Measurements from ENCODE around the gene NR3C2.

Gene NR3C2

GRCh38 chr4:148441986-148442831, at the start of gene NR3C2:
NR3C2 (minus strand) TSS chr4:148442414.
- DNase-seq (ENCODE audit: low read depth in 2 of 2): peak; percentile 92 to 94

GRCh38 chr4:148487181-148487580, 45.0 kb upstream of the NR3C2 start:
- DNase-seq (ENCODE audit: low read depth in 2 of 2): no peak

- no peak for DNase-seq (ENCODE audit: low read depth in 2 of 2)
Measured at GRCh38 chr4:148481636-148482035, 39.4 kb upstream of the NR3C2 start.

- DNase-seq (ENCODE audit: low read depth in 2 of 2): no peak
Measured at GRCh38 chr4:148477276-148477675, 35.1 kb upstream of the NR3C2 start.

GRCh38 chr4:148469938-148470337, 27.7 kb upstream of the NR3C2 start:
- no peak for DNase-seq (ENCODE audit: low read depth in 2 of 2)

- no peak for DNase-seq (ENCODE audit: low read depth in 2 of 2)
Measured at GRCh38 chr4:148454835-148455234, 12.6 kb upstream of the NR3C2 start.

GRCh38 chr4:148453833-148454232, 11.6 kb upstream of the NR3C2 start:
- DNase-seq (ENCODE audit: low read depth in 2 of 2): no peak

- DNase-seq (ENCODE audit: low read depth in 2 of 2): no peak
Measured at GRCh38 chr4:148452970-148453369, 10.8 kb upstream of the NR3C2 start.

- DNase-seq (ENCODE audit: low read depth in 2 of 2): no peak
Measured at GRCh38 chr4:148449921-148450320, 7.7 kb upstream of the NR3C2 start.

- DNase-seq (ENCODE audit: low read depth in 2 of 2): no peak
Measured at GRCh38 chr4:148448141-148448540, 5.9 kb upstream of the NR3C2 start.

- DNase-seq (ENCODE audit: low read depth in 2 of 2): no peak
Measured at GRCh38 chr4:148447681-148448080, 5.5 kb upstream of the NR3C2 start.

GRCh38 chr4:148445860-148446330, 3.7 kb upstream of the NR3C2 start:
- DNase-seq (ENCODE audit: low read depth in 2 of 2): no peak

GRCh38 chr4:148445071-148445859, 3.1 kb upstream of the NR3C2 start:
- DNase-seq (ENCODE audit: low read depth in 2 of 2): peak in 1 of 2 donors; percentile 27

GRCh38 chr4:148444296-148445070, 2.3 kb upstream of the NR3C2 start:
- DNase-seq (ENCODE audit: low read depth in 2 of 2): peak in 1 of 2 donors; percentile 14

- DNase-seq (ENCODE audit: low read depth in 2 of 2): peak in 1 of 2 donors; percentile 15
Measured at GRCh38 chr4:148443512-148444295, 1.5 kb upstream of the NR3C2 start.

GRCh38 chr4:148442832-148443511, 758 bp upstream of the NR3C2 start:
- no peak for DNase-seq (ENCODE audit: low read depth in 2 of 2)

- DNase-seq (ENCODE audit: low read depth in 2 of 2): no peak
Measured at GRCh38 chr4:148441624-148441985, 609 bp downstream of the NR3C2 start.

- no peak for DNase-seq (ENCODE audit: low read depth in 2 of 2)
Measured at GRCh38 chr4:148438047-148438446, 4.2 kb downstream of the NR3C2 start.

GRCh38 chr4:148437439-148437838, 4.8 kb downstream of the NR3C2 start:
- no peak for DNase-seq (ENCODE audit: low read depth in 2 of 2)

- DNase-seq (ENCODE audit: low read depth in 2 of 2): no peak
Measured at GRCh38 chr4:148436512-148436911, 5.7 kb downstream of the NR3C2 start.

Measured in activated CD4-positive, alpha-beta T cell treated with anti-CD3 and anti-CD28 coated beads for 24 hours (primary cell).